Chondrocyte (in vitro differentiated cells): ENCODE results near the gene CLCA2. TPM values are rescaled to one million over a fixed set of nuclear protein-coding genes. Genes with fewer than 3 reads are reported as not detected.
A peak's percentile ranks its signal among the peaks of the same experiment; 100 is the strongest.

Source experiments
- DNase-seq: peaks from one replicate; pipeline ENCODE4 v3.0.0; 2021; ENCODE audit warnings: mixed read lengths, low spot score
- H3K27ac Mint-ChIP-seq: one replicate; pipeline ENCODE4 v1.8.0; 2021; ENCODE audit warnings: mild to moderate bottlenecking, moderate library complexity, mixed read lengths; ENCODE audit not compliant: unreplicated experiment
- H3K27me3 Mint-ChIP-seq: 2 replicates; pipeline ENCODE4 v1.8.0; 2021; ENCODE audit warnings: low read depth, mixed read lengths
- H3K36me3 Mint-ChIP-seq: 2 replicates; pipeline ENCODE4 v1.8.0; 2021; ENCODE audit warnings: low read depth, mixed read lengths
- H3K4me1 Mint-ChIP-seq: 2 replicates; pipeline ENCODE4 v1.8.0; 2021; ENCODE audit warnings: low read depth, mild to moderate bottlenecking, mixed read lengths
- H3K4me3 Mint-ChIP-seq: one replicate; pipeline ENCODE4 v1.8.0; 2021; ENCODE audit warnings: mild to moderate bottlenecking, moderate library complexity, mixed read lengths; ENCODE audit not compliant: unreplicated experiment
- H3K9me3 Mint-ChIP-seq: 2 replicates; pipeline ENCODE4 v1.8.0; 2021; ENCODE audit warnings: low read depth, mixed read lengths
- total RNA-seq: library from RNA; stranded (reverse); gene quantifications from 3 replicates; pipeline ENCODE4 v1.2.1, GENCODE V29; 2021
- TF ChIP-seq, protein P1 (sequence below): fragments of 200-600 bp; sonication (generic); IDR thresholded peaks from 2 replicates; pipeline ENCODE4 v1.5.0; 2021; ENCODE audit warnings: antibody characterized with exemption, mild to moderate bottlenecking, moderate library complexity

CLCA2 gene
- total RNA-seq, 1 donor from 2014 or later = not detected

DNA sequence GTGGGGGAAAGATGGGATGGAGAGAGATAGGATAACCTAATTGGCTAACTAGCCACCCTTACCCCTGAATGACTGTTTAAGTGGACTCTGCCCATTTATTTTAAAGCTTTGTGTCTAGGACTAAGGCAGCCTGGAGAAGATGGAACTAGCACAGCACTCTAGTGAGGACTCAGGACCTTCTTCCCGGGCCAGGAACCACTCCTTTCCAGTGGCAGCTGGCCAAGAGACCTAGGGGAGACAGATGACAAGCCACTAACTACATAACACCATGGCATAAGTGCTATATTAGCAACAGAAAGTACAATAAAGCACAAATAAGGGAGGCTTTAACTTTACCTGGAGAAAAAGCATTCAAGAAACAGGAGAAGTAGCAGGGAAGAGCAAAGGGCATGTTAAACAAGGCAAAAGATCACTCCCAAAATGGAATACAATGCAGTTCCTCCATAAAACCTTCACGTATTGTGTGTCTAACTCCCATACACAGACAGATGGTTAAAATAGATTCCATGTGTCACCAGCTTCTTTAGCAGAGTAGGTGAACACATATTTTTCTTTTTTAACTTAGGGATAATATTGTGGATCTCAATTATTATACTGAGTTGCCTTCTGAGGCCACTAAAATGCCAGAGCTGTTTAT lies 65.4 kb downstream of the CLCA2 start:
- no peak overlapping the region for H3K4me3 Mint-ChIP-seq
- no peaks in the 10 kb centered on the region for H3K9me3 Mint-ChIP-seq
- H3K27me3 Mint-ChIP-seq = no peaks in the 10 kb centered on the region
- H3K4me1 Mint-ChIP-seq = no peaks in the 10 kb centered on the region
- TF ChIP-seq, protein P1, sequence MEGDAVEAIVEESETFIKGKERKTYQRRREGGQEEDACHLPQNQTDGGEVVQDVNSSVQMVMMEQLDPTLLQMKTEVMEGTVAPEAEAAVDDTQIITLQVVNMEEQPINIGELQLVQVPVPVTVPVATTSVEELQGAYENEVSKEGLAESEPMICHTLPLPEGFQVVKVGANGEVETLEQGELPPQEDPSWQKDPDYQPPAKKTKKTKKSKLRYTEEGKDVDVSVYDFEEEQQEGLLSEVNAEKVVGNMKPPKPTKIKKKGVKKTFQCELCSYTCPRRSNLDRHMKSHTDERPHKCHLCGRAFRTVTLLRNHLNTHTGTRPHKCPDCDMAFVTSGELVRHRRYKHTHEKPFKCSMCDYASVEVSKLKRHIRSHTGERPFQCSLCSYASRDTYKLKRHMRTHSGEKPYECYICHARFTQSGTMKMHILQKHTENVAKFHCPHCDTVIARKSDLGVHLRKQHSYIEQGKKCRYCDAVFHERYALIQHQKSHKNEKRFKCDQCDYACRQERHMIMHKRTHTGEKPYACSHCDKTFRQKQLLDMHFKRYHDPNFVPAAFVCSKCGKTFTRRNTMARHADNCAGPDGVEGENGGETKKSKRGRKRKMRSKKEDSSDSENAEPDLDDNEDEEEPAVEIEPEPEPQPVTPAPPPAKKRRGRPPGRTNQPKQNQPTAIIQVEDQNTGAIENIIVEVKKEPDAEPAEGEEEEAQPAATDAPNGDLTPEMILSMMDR = no peak
- H3K36me3 Mint-ChIP-seq = no peaks in the 10 kb centered on the region
- DNase-seq = no peak
- no peak overlapping the region for H3K27ac Mint-ChIP-seq

DNA sequence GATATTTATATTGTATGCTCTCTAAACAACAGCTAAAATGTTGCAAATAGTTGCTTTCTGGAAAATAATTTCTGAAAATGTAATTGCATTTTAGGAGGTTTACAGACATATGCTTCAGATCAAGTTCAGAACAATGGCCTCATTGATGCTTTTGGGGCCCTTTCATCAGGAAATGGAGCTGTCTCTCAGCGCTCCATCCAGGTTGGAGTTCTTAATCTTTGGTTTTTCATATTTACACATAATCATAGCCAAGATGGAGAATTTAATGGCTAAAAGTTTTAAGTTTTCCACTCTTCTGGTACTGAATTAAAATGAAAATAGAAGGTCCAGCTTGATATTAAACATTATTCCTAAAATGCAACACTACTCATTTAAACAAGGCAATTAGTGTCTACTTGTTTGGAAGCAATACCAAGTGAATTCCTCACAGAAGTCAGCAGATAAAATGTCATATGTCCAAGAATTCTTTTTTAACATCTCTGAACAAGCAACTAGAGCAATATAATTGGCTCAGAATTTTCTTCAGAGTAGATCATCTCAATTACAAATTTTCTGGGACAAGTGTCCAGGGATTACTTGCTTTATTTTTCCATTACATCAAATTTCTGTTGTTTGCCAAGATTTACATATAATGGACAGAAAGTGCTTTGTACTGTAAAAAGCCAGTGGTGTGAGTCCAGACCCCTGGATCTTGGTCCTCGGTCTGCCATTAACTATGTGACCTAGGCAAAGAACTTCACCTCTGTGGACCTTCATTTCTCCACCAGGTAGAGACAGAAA lies 67.4 kb downstream of the CLCA2 start:
- no peaks in the 10 kb centered on the region for H3K9me3 Mint-ChIP-seq
- no peak overlapping the region for H3K4me3 Mint-ChIP-seq
- H3K27ac Mint-ChIP-seq = no peak overlapping the region
- H3K27me3 Mint-ChIP-seq = no peaks in the 10 kb centered on the region
- TF ChIP-seq, protein P1 = no peak
- no peak for DNase-seq
- no peaks in the 10 kb centered on the region for H3K36me3 Mint-ChIP-seq
- no peaks in the 10 kb centered on the region for H3K4me1 Mint-ChIP-seq

DNA sequence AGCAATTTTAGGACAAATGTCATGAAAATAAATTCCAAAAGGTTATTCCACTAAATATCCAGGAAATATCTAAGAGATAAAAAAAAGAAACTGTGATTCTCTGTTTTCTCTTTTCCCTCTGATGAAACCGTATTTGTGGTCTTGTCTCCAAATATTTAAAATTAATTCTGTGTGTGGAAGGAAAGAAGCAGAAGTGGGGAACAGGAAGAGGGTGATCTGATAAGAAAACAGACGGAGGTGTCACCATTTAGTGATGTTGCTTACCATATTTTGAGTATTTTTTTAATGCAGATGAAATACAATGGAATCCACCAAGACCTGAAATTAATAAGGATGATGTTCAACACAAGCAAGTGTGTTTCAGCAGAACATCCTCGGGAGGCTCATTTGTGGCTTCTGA lies 74.3 kb downstream of the CLCA2 start:
- H3K27me3 Mint-ChIP-seq = no peaks in the 10 kb centered on the region
- no peak overlapping the region for H3K4me3 Mint-ChIP-seq
- no peak overlapping the region for H3K27ac Mint-ChIP-seq
- H3K9me3 Mint-ChIP-seq = no peaks in the 10 kb centered on the region
- peaks cover 8% of the 10 kb centered on the region for H3K4me1 Mint-ChIP-seq
- H3K36me3 Mint-ChIP-seq = no peaks in the 10 kb centered on the region
- TF ChIP-seq, protein P1 = no peak
- no peak for DNase-seq

DNA sequence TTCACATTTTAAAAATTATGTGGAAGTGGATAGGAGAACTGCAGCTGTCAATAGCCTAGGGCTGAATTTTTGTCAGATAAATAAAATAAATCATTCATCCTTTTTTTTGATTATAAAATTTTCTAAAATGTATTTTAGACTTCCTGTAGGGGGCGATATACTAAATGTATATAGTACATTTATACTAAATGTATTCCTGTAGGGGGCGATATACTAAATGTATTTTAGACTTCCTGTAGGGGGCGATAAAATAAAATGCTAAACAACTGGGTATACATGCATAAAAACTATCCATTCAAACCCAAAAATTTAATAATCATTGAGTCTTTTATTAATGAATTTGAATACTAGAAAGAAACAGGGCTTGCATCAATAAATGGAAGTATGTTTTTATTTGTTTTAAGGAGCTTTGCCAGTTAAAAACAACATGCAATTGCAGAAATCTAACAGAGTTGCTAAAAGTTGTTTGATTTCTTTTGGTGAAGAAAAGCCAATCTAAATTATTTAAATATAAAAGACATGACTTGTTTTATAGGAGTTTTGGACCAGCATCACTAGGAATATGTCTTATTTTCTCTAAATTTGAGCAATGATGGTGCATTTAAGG lies 76.1 kb downstream of the CLCA2 start:
- DNase-seq = no peak
- no peaks in the 10 kb centered on the region for H3K9me3 Mint-ChIP-seq
- no peaks in the 10 kb centered on the region for H3K36me3 Mint-ChIP-seq
- H3K4me1 Mint-ChIP-seq = peaks cover 18% of the 10 kb centered on the region
- TF ChIP-seq, protein P1 = peak; percentile 99
- H3K27ac Mint-ChIP-seq = no peak overlapping the region
- H3K4me3 Mint-ChIP-seq = no peak overlapping the region
- H3K27me3 Mint-ChIP-seq = no peaks in the 10 kb centered on the region

DNA sequence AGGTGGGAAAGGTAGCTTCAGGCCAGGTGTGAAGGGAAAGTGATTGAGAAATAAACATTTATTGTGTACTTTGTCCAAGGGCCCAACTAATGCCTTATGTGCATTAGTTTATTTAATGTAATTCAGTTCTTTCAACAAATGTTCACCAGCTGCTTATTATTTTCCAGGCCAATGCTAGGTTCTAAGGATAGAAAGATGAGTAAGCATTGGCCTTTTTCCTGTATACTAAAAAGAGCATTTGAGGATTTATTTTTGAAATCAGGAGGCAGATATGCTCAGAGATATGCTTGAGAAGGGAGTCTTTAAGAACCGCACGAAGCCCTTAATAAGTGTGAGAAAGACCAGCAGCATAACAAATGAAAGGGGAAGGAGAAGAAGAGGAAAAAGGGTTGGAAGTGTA lies 76.7 kb downstream of the CLCA2 start:
- H3K4me3 Mint-ChIP-seq = no peak overlapping the region

More for the DNA sequence above, 76.7 kb downstream of the CLCA2 start:
- H3K9me3 Mint-ChIP-seq = no peaks in the 10 kb centered on the region
- H3K27me3 Mint-ChIP-seq = no peaks in the 10 kb centered on the region
- TF ChIP-seq, protein P1 = no peak
- no peaks in the 10 kb centered on the region for H3K36me3 Mint-ChIP-seq
- H3K4me1 Mint-ChIP-seq = peaks cover 18% of the 10 kb centered on the region
- H3K27ac Mint-ChIP-seq = no peak overlapping the region
- DNase-seq = no peak
